GM23338 (cell line): ENCODE data around the gene C5orf58. TPM values are rescaled to one million over a fixed set of nuclear protein-coding genes. Genes with fewer than 3 reads are reported as not detected.

Source experiments
- ATAC-seq: fragments of 200-7000 bp; cut with Tn5 transposase; 3 replicates; pipeline ENCODE4 v1.9.1; 2020
- DNase-seq: peaks from one replicate; pipeline ENCODE4 v3.0.0-alpha.2; 2015; ENCODE audit warnings: low spot score
- H2AFZ ChIP-seq: fragments of 200-600 bp; sonication (generic); 2 replicates; pipeline ENCODE4 v1.8.0; 2016; ENCODE audit warnings: antibody characterized with exemption, mild to moderate bottlenecking, moderate library complexity
- H3F3A ChIP-seq: fragments of 200-600 bp; sonication (generic); replicated peaks from 2 replicates; pipeline ENCODE4 v1.8.0; 2017; ENCODE audit warnings: antibody characterized with exemption, mixed run types, low read depth
- H3K27ac ChIP-seq: fragments of 200-600 bp; sonication (generic); 2 replicates; pipeline ENCODE4 v1.6.1; 2016; ENCODE audit warnings: low read depth
- H3K27me3 ChIP-seq: fragments of 200-600 bp; sonication (generic); 2 replicates; pipeline ENCODE4 v1.8.0; 2016; ENCODE audit warnings: mild to moderate bottlenecking, mixed run types, moderate library complexity; ENCODE audit not compliant: insufficient read depth
- H3K36me3 ChIP-seq: fragments of 200-600 bp; sonication (generic); 2 replicates; pipeline ENCODE4 v1.8.0; 2016; ENCODE audit warnings: mild to moderate bottlenecking; ENCODE audit not compliant: insufficient read depth
- H3K4me1 ChIP-seq: fragments of 200-600 bp; sonication (generic); 2 replicates; pipeline ENCODE4 v1.8.0; 2016; ENCODE audit warnings: mild to moderate bottlenecking, moderate library complexity; ENCODE audit not compliant: insufficient read depth
- H3K4me2 ChIP-seq: fragments of 200-600 bp; sonication (generic); 2 replicates; pipeline ENCODE4 v1.7.1; 2017; ENCODE audit warnings: mixed run types
- H3K4me3 ChIP-seq: fragments of 200-600 bp; sonication (generic); 2 replicates; pipeline ENCODE4 v1.6.1; 2016; ENCODE audit warnings: mixed run types
- H3K79me2 ChIP-seq: fragments of 200-600 bp; sonication (generic); replicated peaks from 2 replicates; pipeline ENCODE4 v1.8.0; 2017; ENCODE audit warnings: mild to moderate bottlenecking; ENCODE audit not compliant: insufficient read depth
- H3K9me2 ChIP-seq: fragments of 200-600 bp; sonication (generic); 2 replicates; pipeline ENCODE4 v1.8.0; 2017; ENCODE audit not compliant: insufficient read depth
- H4K20me1 ChIP-seq: fragments of 200-600 bp; sonication (generic); replicated peaks from 2 replicates; pipeline ENCODE4 v1.8.0; 2017; ENCODE audit warnings: mild to moderate bottlenecking; ENCODE audit not compliant: insufficient read depth
- H3K27ac Mint-ChIP-seq: 2 replicates; pipeline ENCODE4 v1.8.0; 2020; ENCODE audit warnings: inconsistent platforms, mild to moderate bottlenecking, moderate library complexity, mixed read lengths
- H3K27me3 Mint-ChIP-seq: 3 replicates; pipeline ENCODE4 v1.8.0; 2022; ENCODE audit warnings: low read depth, mild to moderate bottlenecking, moderate library complexity, mixed read lengths, inconsistent platforms; ENCODE audit not compliant: insufficient read depth, poor library complexity
- H3K36me3 Mint-ChIP-seq: 3 replicates; pipeline ENCODE4 v1.8.0; 2021; ENCODE audit warnings: low read depth, mild to moderate bottlenecking, inconsistent platforms, moderate library complexity, mixed read lengths
- H3K4me1 Mint-ChIP-seq: 3 replicates; pipeline ENCODE4 v1.8.0; 2020; ENCODE audit warnings: mild to moderate bottlenecking, inconsistent platforms, mixed read lengths
- H3K4me3 Mint-ChIP-seq: 3 replicates; pipeline ENCODE4 v1.8.0; 2021; ENCODE audit warnings: moderate library complexity, mild to moderate bottlenecking, inconsistent platforms, mixed read lengths
- H3K9me3 Mint-ChIP-seq: 3 replicates; pipeline ENCODE4 v1.8.0; 2020; ENCODE audit warnings: moderate library complexity, mild to moderate bottlenecking, inconsistent platforms, mixed read lengths
- EZH2 ChIP-seq: fragments of 200-600 bp; sonication (generic); IDR thresholded peaks from one replicate; pipeline ENCODE4 v1.8.0; 2017; ENCODE audit warnings: antibody characterized with exemption, mild to moderate bottlenecking, low read depth; ENCODE audit not compliant: unreplicated experiment
- EZH2phosphoT487 ChIP-seq: fragments of 200-600 bp; sonication (generic); IDR thresholded peaks from one replicate; pipeline ENCODE4 v1.8.1; 2018; ENCODE audit warnings: antibody characterized with exemption; ENCODE audit not compliant: unreplicated experiment
- NANOG ChIP-seq: IDR thresholded peaks from 2 replicates; pipeline ENCODE4 v1.6.1; 2016; ENCODE audit warnings: antibody characterized with exemption, borderline replicate concordance
- STAT1 ChIP-seq: IDR thresholded peaks from one replicate; pipeline ENCODE4 v1.6.1; 2016; ENCODE audit warnings: antibody characterized with exemption; ENCODE audit not compliant: unreplicated experiment
- polyA plus RNA-seq: library from polyadenylated mRNA; unstranded; fragments of >200 nt; fragmentation: Nextera tagmentation; extraction: Ambion mirVana; gene quantifications from 2 replicates; pipeline ENCODE4 v1.2.1, GENCODE V29; 2016
- total RNA-seq: library from RNA; depleted of rRNA; stranded (reverse); fragments of >200 nt; shearing (Covaris generic); gene quantifications from 2 replicates; pipeline ENCODE4 v1.2.3, GENCODE V29; 2014
- TF ChIP-seq, protein P1 (sequence below): fragments of 250-450 bp; sonication (Bioruptor Pico); IDR thresholded peaks from 2 replicates; pipeline ENCODE4 v1.5.0; 2020; ENCODE audit warnings: mild to moderate bottlenecking, moderate library complexity
- TF ChIP-seq, protein P2 (sequence below), 2 experiments: fragments of 200-600 bp in 1 of 2; sonication (generic) in 1 of 2; conservative IDR thresholded peaks; 2 replicates each; pipeline versions ENCODE4 v1.5.1 to v1.6.1; 2016 to 2017; ENCODE audit warnings: antibody characterized with exemption in 2 of 2, low read depth in 2 of 2, mild to moderate bottlenecking in 2 of 2, moderate library complexity in 1 of 2
- TF ChIP-seq, protein P3 (sequence below): IDR thresholded peaks from 2 replicates; pipeline ENCODE4 v1.6.1; 2016; ENCODE audit warnings: antibody characterized with exemption
- TF ChIP-seq, protein P4 (sequence below): IDR thresholded peaks from one replicate; pipeline ENCODE4 v1.6.1; 2018; ENCODE audit warnings: antibody characterized with exemption; ENCODE audit not compliant: unreplicated experiment

Gene C5orf58
- total and polyA plus RNA-seq, 2 experiments from 2014 or later: 1.0 to 9.1 TPM

DNA sequence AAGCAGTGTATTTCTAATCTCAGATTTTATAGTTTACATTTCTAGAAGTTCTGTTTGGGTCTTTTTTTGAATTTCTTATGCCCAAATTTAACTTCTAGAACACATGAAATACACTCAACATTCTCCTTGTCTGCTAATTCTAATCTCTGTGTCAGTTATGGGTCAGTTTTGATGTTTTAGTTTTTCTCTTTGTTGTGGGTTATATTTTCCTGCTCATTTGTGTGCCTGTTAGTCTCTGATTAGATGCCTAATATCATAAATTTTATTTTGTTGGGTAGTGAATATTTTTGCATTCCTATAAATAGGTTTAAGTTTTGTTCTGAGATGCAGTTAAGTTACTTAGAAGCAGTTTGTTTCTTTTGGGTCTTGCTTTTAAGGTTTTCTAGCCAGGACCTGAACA, 52.4 kb downstream of the C5orf58 start (continued):
- TF ChIP-seq, protein P1, sequence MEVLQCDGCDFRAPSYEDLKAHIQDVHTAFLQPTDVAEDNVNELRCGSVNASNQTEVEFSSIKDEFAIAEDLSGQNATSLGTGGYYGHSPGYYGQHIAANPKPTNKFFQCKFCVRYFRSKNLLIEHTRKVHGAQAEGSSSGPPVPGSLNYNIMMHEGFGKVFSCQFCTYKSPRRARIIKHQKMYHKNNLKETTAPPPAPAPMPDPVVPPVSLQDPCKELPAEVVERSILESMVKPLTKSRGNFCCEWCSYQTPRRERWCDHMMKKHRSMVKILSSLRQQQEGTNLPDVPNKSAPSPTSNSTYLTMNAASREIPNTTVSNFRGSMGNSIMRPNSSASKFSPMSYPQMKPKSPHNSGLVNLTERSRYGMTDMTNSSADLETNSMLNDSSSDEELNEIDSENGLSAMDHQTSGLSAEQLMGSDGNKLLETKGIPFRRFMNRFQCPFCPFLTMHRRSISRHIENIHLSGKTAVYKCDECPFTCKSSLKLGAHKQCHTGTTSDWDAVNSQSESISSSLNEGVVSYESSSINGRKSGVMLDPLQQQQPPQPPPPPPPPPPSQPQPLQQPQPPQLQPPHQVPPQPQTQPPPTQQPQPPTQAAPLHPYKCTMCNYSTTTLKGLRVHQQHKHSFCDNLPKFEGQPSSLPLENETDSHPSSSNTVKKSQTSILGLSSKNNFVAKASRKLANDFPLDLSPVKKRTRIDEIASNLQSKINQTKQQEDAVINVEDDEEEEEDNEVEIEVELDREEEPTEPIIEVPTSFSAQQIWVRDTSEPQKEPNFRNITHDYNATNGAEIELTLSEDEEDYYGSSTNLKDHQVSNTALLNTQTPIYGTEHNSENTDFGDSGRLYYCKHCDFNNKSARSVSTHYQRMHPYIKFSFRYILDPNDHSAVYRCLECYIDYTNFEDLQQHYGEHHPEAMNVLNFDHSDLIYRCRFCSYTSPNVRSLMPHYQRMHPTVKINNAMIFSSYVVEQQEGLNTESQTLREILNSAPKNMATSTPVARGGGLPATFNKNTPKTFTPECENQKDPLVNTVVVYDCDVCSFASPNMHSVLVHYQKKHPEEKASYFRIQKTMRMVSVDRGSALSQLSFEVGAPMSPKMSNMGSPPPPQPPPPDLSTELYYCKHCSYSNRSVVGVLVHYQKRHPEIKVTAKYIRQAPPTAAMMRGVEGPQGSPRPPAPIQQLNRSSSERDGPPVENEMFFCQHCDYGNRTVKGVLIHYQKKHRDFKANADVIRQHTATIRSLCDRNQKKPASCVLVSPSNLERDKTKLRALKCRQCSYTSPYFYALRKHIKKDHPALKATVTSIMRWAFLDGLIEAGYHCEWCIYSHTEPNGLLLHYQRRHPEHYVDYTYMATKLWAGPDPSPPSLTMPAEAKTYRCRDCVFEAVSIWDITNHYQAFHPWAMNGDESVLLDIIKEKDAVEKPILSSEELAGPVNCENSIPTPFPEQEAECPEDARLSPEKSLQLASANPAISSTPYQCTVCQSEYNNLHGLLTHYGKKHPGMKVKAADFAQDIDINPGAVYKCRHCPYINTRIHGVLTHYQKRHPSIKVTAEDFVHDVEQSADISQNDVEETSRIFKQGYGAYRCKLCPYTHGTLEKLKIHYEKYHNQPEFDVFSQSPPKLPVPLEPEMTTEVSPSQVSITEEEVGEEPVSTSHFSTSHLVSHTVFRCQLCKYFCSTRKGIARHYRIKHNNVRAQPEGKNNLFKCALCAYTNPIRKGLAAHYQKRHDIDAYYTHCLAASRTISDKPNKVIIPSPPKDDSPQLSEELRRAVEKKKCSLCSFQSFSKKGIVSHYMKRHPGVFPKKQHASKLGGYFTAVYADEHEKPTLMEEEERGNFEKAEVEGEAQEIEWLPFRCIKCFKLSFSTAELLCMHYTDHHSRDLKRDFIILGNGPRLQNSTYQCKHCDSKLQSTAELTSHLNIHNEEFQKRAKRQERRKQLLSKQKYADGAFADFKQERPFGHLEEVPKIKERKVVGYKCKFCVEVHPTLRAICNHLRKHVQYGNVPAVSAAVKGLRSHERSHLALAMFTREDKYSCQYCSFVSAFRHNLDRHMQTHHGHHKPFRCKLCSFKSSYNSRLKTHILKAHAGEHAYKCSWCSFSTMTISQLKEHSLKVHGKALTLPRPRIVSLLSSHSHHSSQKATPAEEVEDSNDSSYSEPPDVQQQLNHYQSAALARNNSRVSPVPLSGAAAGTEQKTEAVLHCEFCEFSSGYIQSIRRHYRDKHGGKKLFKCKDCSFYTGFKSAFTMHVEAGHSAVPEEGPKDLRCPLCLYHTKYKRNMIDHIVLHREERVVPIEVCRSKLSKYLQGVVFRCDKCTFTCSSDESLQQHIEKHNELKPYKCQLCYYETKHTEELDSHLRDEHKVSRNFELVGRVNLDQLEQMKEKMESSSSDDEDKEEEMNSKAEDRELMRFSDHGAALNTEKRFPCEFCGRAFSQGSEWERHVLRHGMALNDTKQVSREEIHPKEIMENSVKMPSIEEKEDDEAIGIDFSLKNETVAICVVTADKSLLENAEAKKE (CRISPR knock-in tag): no peak

DNA sequence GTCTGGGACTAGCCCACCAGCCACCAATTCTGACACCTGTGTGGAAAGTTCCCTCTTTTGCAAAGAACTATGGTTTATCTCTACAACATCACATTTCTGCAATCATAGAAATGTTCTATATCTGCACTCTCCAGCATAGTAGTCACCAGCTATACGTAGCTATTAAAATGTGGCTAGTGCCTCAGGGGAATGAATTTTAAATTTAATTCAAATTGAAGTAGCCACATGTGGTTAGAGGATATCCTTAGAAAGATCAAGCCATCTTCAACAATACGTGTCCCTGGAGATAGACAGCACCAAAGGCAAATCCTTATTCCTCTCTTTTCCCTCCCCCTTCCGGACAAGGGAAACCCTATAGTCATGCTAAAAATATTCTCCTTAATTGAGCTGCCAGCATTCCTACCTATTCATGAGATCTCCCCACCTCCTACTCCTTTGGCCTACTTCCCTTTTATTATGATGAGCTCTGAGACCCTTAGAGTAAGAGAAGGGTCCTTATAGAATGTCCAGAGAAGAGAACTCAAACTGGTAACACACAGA, 53.7 kb downstream of the C5orf58 start:
- no peak overlapping the region for H3K4me3 Mint-ChIP-seq
- peak; percentile 56 for ATAC-seq
- TF ChIP-seq STAT1 (no peak), EZH2 (no peak), NANOG (no peak), EZH2phosphoT487 (no peak)
- TF ChIP-seq, protein P2, sequence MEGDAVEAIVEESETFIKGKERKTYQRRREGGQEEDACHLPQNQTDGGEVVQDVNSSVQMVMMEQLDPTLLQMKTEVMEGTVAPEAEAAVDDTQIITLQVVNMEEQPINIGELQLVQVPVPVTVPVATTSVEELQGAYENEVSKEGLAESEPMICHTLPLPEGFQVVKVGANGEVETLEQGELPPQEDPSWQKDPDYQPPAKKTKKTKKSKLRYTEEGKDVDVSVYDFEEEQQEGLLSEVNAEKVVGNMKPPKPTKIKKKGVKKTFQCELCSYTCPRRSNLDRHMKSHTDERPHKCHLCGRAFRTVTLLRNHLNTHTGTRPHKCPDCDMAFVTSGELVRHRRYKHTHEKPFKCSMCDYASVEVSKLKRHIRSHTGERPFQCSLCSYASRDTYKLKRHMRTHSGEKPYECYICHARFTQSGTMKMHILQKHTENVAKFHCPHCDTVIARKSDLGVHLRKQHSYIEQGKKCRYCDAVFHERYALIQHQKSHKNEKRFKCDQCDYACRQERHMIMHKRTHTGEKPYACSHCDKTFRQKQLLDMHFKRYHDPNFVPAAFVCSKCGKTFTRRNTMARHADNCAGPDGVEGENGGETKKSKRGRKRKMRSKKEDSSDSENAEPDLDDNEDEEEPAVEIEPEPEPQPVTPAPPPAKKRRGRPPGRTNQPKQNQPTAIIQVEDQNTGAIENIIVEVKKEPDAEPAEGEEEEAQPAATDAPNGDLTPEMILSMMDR (conservative IDR thresholded peaks at IDR 0.05; ENCODE audit: low read depth in 2 of 2): no peak
- TF ChIP-seq, protein P3, sequence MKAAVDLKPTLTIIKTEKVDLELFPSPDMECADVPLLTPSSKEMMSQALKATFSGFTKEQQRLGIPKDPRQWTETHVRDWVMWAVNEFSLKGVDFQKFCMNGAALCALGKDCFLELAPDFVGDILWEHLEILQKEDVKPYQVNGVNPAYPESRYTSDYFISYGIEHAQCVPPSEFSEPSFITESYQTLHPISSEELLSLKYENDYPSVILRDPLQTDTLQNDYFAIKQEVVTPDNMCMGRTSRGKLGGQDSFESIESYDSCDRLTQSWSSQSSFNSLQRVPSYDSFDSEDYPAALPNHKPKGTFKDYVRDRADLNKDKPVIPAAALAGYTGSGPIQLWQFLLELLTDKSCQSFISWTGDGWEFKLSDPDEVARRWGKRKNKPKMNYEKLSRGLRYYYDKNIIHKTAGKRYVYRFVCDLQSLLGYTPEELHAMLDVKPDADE: no peak
- TF ChIP-seq, protein P4, sequence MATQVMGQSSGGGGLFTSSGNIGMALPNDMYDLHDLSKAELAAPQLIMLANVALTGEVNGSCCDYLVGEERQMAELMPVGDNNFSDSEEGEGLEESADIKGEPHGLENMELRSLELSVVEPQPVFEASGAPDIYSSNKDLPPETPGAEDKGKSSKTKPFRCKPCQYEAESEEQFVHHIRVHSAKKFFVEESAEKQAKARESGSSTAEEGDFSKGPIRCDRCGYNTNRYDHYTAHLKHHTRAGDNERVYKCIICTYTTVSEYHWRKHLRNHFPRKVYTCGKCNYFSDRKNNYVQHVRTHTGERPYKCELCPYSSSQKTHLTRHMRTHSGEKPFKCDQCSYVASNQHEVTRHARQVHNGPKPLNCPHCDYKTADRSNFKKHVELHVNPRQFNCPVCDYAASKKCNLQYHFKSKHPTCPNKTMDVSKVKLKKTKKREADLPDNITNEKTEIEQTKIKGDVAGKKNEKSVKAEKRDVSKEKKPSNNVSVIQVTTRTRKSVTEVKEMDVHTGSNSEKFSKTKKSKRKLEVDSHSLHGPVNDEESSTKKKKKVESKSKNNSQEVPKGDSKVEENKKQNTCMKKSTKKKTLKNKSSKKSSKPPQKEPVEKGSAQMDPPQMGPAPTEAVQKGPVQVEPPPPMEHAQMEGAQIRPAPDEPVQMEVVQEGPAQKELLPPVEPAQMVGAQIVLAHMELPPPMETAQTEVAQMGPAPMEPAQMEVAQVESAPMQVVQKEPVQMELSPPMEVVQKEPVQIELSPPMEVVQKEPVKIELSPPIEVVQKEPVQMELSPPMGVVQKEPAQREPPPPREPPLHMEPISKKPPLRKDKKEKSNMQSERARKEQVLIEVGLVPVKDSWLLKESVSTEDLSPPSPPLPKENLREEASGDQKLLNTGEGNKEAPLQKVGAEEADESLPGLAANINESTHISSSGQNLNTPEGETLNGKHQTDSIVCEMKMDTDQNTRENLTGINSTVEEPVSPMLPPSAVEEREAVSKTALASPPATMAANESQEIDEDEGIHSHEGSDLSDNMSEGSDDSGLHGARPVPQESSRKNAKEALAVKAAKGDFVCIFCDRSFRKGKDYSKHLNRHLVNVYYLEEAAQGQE: no peak

More for the DNA sequence above, 53.7 kb downstream of the C5orf58 start:
- H3K4me1 ChIP-seq: peaks cover 18% of the 10 kb centered on the region
- no peaks in the 10 kb centered on the region for H3K36me3 ChIP-seq
- H3K4me3 ChIP-seq: no peak overlapping the region
- peak overlapping the region; percentile 54 for H3K4me2 ChIP-seq
- Mint-ChIP-seq H3K9me3 (peaks cover 53% of the 10 kb centered on the region), H3K4me1 (peaks cover 14% of the 10 kb centered on the region), H3K27me3 (peaks cover 19% of the 10 kb centered on the region), H3K36me3 (peaks cover 41% of the 10 kb centered on the region), H3K27ac (no peak overlapping the region)
- H3K27me3 ChIP-seq: no peaks in the 10 kb centered on the region
- H3K9me2 ChIP-seq: 0 out of 2 replicates have a peak, but pooled peaks cover 4% of the 10 kb centered on the region
- H2AFZ ChIP-seq: no peak overlapping the region
- H3K79me2 ChIP-seq: no peaks in the 10 kb centered on the region
- H3F3A ChIP-seq: no peaks in the 10 kb centered on the region
- DNase-seq: peak; percentile 47
- no peaks in the 10 kb centered on the region for H4K20me1 ChIP-seq
- no peak overlapping the region for H3K27ac ChIP-seq
